Measurements from ENCODE around the gene SORBS2. TPM values are rescaled to one million over a fixed set of nuclear protein-coding genes. Genes with fewer than 3 reads are reported as not detected.

SORBS2 gene
- total RNA-seq, 1 donor from 2014 or later: 819 TPM

GRCh38 chr4:185677637-185678314 lies 134.2 kb downstream of the SORBS2 start:
- DNase-seq: no peak
- ATAC-seq (ENCODE audit: poor library complexity): no peak
- intact Hi-C loops (cut with DNase I): no loop called here

- intact Hi-C loops (cut with DNase I): no loop called here
- DNase-seq: no peak
- ATAC-seq (ENCODE audit: poor library complexity): peak; percentile 56
Observed at GRCh38 chr4:185672618-185673017, 139.4 kb downstream of the SORBS2 start.

GRCh38 chr4:185672151-185672550 lies 139.8 kb downstream of the SORBS2 start:
- DNase-seq (no peak), ATAC-seq (ENCODE audit: poor library complexity) (peak; percentile 32)
- intact Hi-C loops (cut with DNase I): no loop called here

GRCh38 chr4:185671496-185671895 lies 140.5 kb downstream of the SORBS2 start:
- ATAC-seq (ENCODE audit: poor library complexity) (peak; percentile 59), DNase-seq (no peak)
- intact Hi-C loops (cut with DNase I): no loop called here

GRCh38 chr4:185671066-185671465 lies 140.9 kb downstream of the SORBS2 start:
- peak; percentile 16 for ATAC-seq (ENCODE audit: poor library complexity)
- DNase-seq: no peak
- intact Hi-C loops (cut with DNase I): no loop called here

GRCh38 chr4:185669288-185669687 lies 142.7 kb downstream of the SORBS2 start:
- intact Hi-C loops (cut with DNase I): no loop called here
- ATAC-seq (ENCODE audit: poor library complexity) (no peak), DNase-seq (no peak)

GRCh38 chr4:185666156-185666555 lies 145.8 kb downstream of the SORBS2 start:
- intact Hi-C loops (cut with DNase I): no loop called here
- DNase-seq: no peak

GRCh38 chr4:185665655-185666054 lies 146.3 kb downstream of the SORBS2 start:
- ATAC-seq (ENCODE audit: poor library complexity) (no peak), DNase-seq (no peak)
- intact Hi-C loops (cut with DNase I): no loop called here

More at GRCh38 chr4:185666156-185666555, 145.8 kb downstream of the SORBS2 start:
- ATAC-seq (ENCODE audit: poor library complexity): no peak

GRCh38 chr4:185664481-185664880 lies 147.5 kb downstream of the SORBS2 start:
- intact Hi-C loops (cut with DNase I): no loop called here
- DNase-seq: no peak
- ATAC-seq (ENCODE audit: poor library complexity): no peak

- intact Hi-C loops (cut with DNase I): no loop called here
- peak; percentile 78 for ATAC-seq (ENCODE audit: poor library complexity)
Observed at GRCh38 chr4:185662030-185662778, 149.8 kb downstream of the SORBS2 start.

GRCh38 chr4:185660340-185660739 lies 151.7 kb downstream of the SORBS2 start:
- ATAC-seq (ENCODE audit: poor library complexity): no peak
- no peak for DNase-seq
- intact Hi-C loops (cut with DNase I): no loop called here

More at GRCh38 chr4:185662030-185662778, 149.8 kb downstream of the SORBS2 start:
- DNase-seq: no peak

- DNase-seq: no peak
- intact Hi-C loops (cut with DNase I): loop anchor here (10.0 kb wide), 1 partner anchor 97 kb away; no protein-coding TSS in a partner anchor
- ATAC-seq (ENCODE audit: poor library complexity): no peak
Observed at GRCh38 chr4:185657699-185658098, 154.3 kb downstream of the SORBS2 start.

GRCh38 chr4:185657183-185657582 lies 154.8 kb downstream of the SORBS2 start:
- peak; percentile 36 for ATAC-seq (ENCODE audit: poor library complexity)

GRCh38 chr4:185656467-185656931 lies 155.5 kb downstream of the SORBS2 start:
- ATAC-seq (ENCODE audit: poor library complexity): peak; percentile 68
- intact Hi-C loops (cut with DNase I): loop anchor here (10.0 kb wide), 1 partner anchor 98 kb away; no protein-coding TSS in a partner anchor
- DNase-seq: peak; percentile 62

More at GRCh38 chr4:185657183-185657582, 154.8 kb downstream of the SORBS2 start:
- intact Hi-C loops (cut with DNase I): loop anchor here (10.0 kb wide), 1 partner anchor 98 kb away; no protein-coding TSS in a partner anchor
- DNase-seq: no peak

GRCh38 chr4:185654965-185655554 lies 156.9 kb downstream of the SORBS2 start:
- ATAC-seq (ENCODE audit: poor library complexity) (peak; percentile 36), DNase-seq (no peak)
- intact Hi-C loops (cut with DNase I): loop anchor here (10.0 kb wide), 1 partner anchor 100 kb away; no protein-coding TSS in a partner anchor

GRCh38 chr4:185654311-185654710 lies 157.7 kb downstream of the SORBS2 start:
- intact Hi-C loops (cut with DNase I): loop anchor here (10.0 kb wide), 1 partner anchor 100 kb away; no protein-coding TSS in a partner anchor
- ATAC-seq (ENCODE audit: poor library complexity): no peak
- DNase-seq: no peak

- DNase-seq: no peak
- intact Hi-C loops (cut with DNase I): loop anchor here (10.0 kb wide), 1 partner anchor 103 kb away; no protein-coding TSS in a partner anchor
- ATAC-seq (ENCODE audit: poor library complexity): no peak
Observed at GRCh38 chr4:185651851-185652250, 160.1 kb downstream of the SORBS2 start.

- intact Hi-C loops (cut with DNase I): loop anchor here (10.0 kb wide), 1 partner anchor 104 kb away; no protein-coding TSS in a partner anchor
- DNase-seq (no peak), ATAC-seq (ENCODE audit: poor library complexity) (no peak)
Observed at GRCh38 chr4:185651137-185651677, 160.8 kb downstream of the SORBS2 start.

GRCh38 chr4:185648631-185649030 lies 163.4 kb downstream of the SORBS2 start:
- ATAC-seq (ENCODE audit: poor library complexity) (peak; percentile 21), DNase-seq (no peak)
- intact Hi-C loops (cut with DNase I): no loop called here
